EL (cell line): Measurements from ENCODE around the gene SAMD5.

Experiments used
- DNase-seq: peaks from one replicate; pipeline ENCODE4 v3.0.0-alpha.2; 2016

Gene SAMD5

GRCh38 chr6:147570681-147571080 lies 62.2 kb downstream of the SAMD5 start:
- DNase-seq: no peak

GRCh38 chr6:147577488-147577887 lies 69.0 kb downstream of the SAMD5 start:
- no peak for DNase-seq

GRCh38 chr6:147578159-147578558 lies 69.7 kb downstream of the SAMD5 start:
- DNase-seq: no peak

GRCh38 chr6:147578883-147579282 lies 70.4 kb downstream of the SAMD5 start:
- DNase-seq: no peak

GRCh38 chr6:147579667-147580066 lies 71.2 kb downstream of the SAMD5 start:
- DNase-seq: peak; percentile 2

- DNase-seq: no peak
These were observed 74.5 kb downstream of the SAMD5 start for GRCh38 chr6:147582991-147583390.

- DNase-seq: no peak
These were observed 76.8 kb downstream of the SAMD5 start for GRCh38 chr6:147585256-147585655.

- DNase-seq: no peak
These were observed 77.6 kb downstream of the SAMD5 start for GRCh38 chr6:147586044-147586443.

GRCh38 chr6:147587907-147588306 lies 79.4 kb downstream of the SAMD5 start:
- no peak for DNase-seq

- no peak for DNase-seq
These were observed 80.0 kb downstream of the SAMD5 start for GRCh38 chr6:147588469-147588868.

- DNase-seq: no peak
These were observed 81.3 kb downstream of the SAMD5 start for GRCh38 chr6:147589739-147590250.

- no peak for DNase-seq
These were observed 87.5 kb downstream of the SAMD5 start for GRCh38 chr6:147595961-147596360.

GRCh38 chr6:147603392-147604081 lies 95.0 kb downstream of the SAMD5 start:
- DNase-seq: no peak

- DNase-seq: no peak
These were observed 95.9 kb downstream of the SAMD5 start for GRCh38 chr6:147604373-147604772.

GRCh38 chr6:147611992-147612391 lies 103.5 kb downstream of the SAMD5 start:
- no peak for DNase-seq

- no peak for DNase-seq
These were observed 106.0 kb downstream of the SAMD5 start for GRCh38 chr6:147614501-147614900.

- peak; percentile 31 for DNase-seq
These were observed 107.4 kb downstream of the SAMD5 start for GRCh38 chr6:147615659-147616456.

- no peak for DNase-seq
These were observed 108.9 kb downstream of the SAMD5 start for GRCh38 chr6:147617366-147617765.

GRCh38 chr6:147618457-147618856 lies 110.0 kb downstream of the SAMD5 start:
- no peak for DNase-seq

- no peak for DNase-seq
These were observed 110.4 kb downstream of the SAMD5 start for GRCh38 chr6:147618927-147619326.
